T-helper 9 cell (primary cell): ENCODE results near the gene ABCC1.
"Not testable (repeated sequence)": the region's sequence is repeated elsewhere in the genome, so short reads cannot be mapped to it uniquely, and the experiment has no call there.

ENCODE experiments used
- DNase-seq: peaks from one replicate; pipeline ENCODE4 v3.0.0-alpha.2; 2020
- total RNA-seq, 2 donors: gene quantifications; one replicate each; lab custom pipeline; 2026; lab: John Stamatoyannopoulos, UW

Gene ABCC1
- 106 to 109 reads per million in 2 donors for total RNA-seq

- peak; percentile 50 for DNase-seq
Observed at GRCh38 chr16:15949210-15950160, at the start of gene ABCC1. Gene ABCC1 (plus strand): TSS chr16:15949616. CDS start chr16:15949752, 136 bp downstream.

GRCh38 chr16:15900357-15900756 is 49.1 kb upstream of the ABCC1 start:
- no peak for DNase-seq

- no peak for DNase-seq
Observed at GRCh38 chr16:15900901-15901500, 48.4 kb upstream of the ABCC1 start.

GRCh38 chr16:15903960-15904359 is 45.5 kb upstream of the ABCC1 start:
- no peak for DNase-seq

GRCh38 chr16:15906439-15906838 is 43.0 kb upstream of the ABCC1 start:
- no peak for DNase-seq

GRCh38 chr16:15907863-15908478 is 41.4 kb upstream of the ABCC1 start:
- no peak for DNase-seq

GRCh38 chr16:15911198-15911597 is 38.2 kb upstream of the ABCC1 start:
- DNase-seq: no peak

GRCh38 chr16:15913046-15913698 is 36.2 kb upstream of the ABCC1 start:
- DNase-seq: no peak

- DNase-seq: no peak
Observed at GRCh38 chr16:15915555-15916081, 33.8 kb upstream of the ABCC1 start.

- no peak for DNase-seq
Observed at GRCh38 chr16:15916323-15916722, 33.1 kb upstream of the ABCC1 start.

- not testable (repeated sequence) for DNase-seq
Observed at GRCh38 chr16:15918314-15918713, 31.1 kb upstream of the ABCC1 start.

- DNase-seq: no peak
Observed at GRCh38 chr16:15919331-15919730, 30.1 kb upstream of the ABCC1 start.

GRCh38 chr16:15924996-15925395 is 24.4 kb upstream of the ABCC1 start:
- DNase-seq: no peak

- no peak for DNase-seq
Observed at GRCh38 chr16:15925631-15926030, 23.8 kb upstream of the ABCC1 start.

- DNase-seq: no peak
Observed at GRCh38 chr16:15928261-15929104, 20.9 kb upstream of the ABCC1 start.

- DNase-seq: no peak
Observed at GRCh38 chr16:15932939-15933338, 16.5 kb upstream of the ABCC1 start.

GRCh38 chr16:15933781-15934180 is 15.6 kb upstream of the ABCC1 start:
- DNase-seq: no peak

GRCh38 chr16:15934991-15935390 is 14.4 kb upstream of the ABCC1 start:
- DNase-seq: no peak

- not testable (repeated sequence) for DNase-seq
Observed at GRCh38 chr16:15936809-15937208, 12.6 kb upstream of the ABCC1 start.

GRCh38 chr16:15942931-15943690 is 6.3 kb upstream of the ABCC1 start:
- DNase-seq: no peak
